Tibial artery (tissue), 4 donors: Measurements from ENCODE around the gene RFPL2.

Experiments used
- DNase-seq, 2 donors: peaks; one replicate each; pipeline ENCODE4 v3.0.0-alpha.2; 2019
- H3K27ac ChIP-seq, 2 donors: fragments of 200-600 bp; sonication (generic) in 1 of 2; 1 replicate in 1 of 2; 2 replicates in 1 of 2; pipeline ENCODE4 v1.5.1; 2018 to 2019; ENCODE audit warnings: mild to moderate bottlenecking in 1 of 2
- H3K27me3 ChIP-seq, 2 donors: fragments of 200-600 bp; sonication (generic) in 1 of 2; one replicate each; pipeline versions ENCODE4 v1.5.1 to v1.6.0; 2016 to 2019
- H3K36me3 ChIP-seq, 3 donors: fragments of 200-600 bp; sonication (generic) in 2 of 3; one replicate each; pipeline ENCODE4 v1.5.1; 2016 to 2019; ENCODE audit warnings: mild to moderate bottlenecking in 2 of 3
- H3K4me1 ChIP-seq, 4 donors: fragments of 200-600 bp; sonication (generic) in 2 of 4; 1 replicate in 3 of 4; 2 replicates in 1 of 4; pipeline ENCODE4 v1.5.1; 2016 to 2019
- H3K4me3 ChIP-seq, 2 donors: fragments of 200-600 bp; sonication (generic) in 1 of 2; 1 replicate in 1 of 2; 2 replicates in 1 of 2; pipeline ENCODE4 v1.5.1; 2018 to 2019; ENCODE audit warnings: mild to moderate bottlenecking in 2 of 2
- H3K9me3 ChIP-seq, 3 donors: fragments of 200-600 bp; sonication (generic) in 1 of 3; one replicate each; pipeline ENCODE4 v1.5.1; 2016 to 2019
- intact Hi-C: fragments of 100-400 bp; cut with DNase I; formaldehyde crosslinking; loops from one replicate; pipeline ENCODE4 v1.15.0; 2023; ENCODE audit warnings: low total_unique reads
- TF ChIP-seq, protein P1 (sequence below), 2 experiments: fragments of 200-600 bp in 1 of 2; fragments of 450-650 bp in 1 of 2; IDR thresholded peaks; one replicate each; pipeline ENCODE4 v1.5.1; 2017 to 2019; ENCODE audit warnings: antibody characterized with exemption in 2 of 2, mild to moderate bottlenecking in 1 of 2, moderate library complexity in 1 of 2

The RFPL2 gene

DNA sequence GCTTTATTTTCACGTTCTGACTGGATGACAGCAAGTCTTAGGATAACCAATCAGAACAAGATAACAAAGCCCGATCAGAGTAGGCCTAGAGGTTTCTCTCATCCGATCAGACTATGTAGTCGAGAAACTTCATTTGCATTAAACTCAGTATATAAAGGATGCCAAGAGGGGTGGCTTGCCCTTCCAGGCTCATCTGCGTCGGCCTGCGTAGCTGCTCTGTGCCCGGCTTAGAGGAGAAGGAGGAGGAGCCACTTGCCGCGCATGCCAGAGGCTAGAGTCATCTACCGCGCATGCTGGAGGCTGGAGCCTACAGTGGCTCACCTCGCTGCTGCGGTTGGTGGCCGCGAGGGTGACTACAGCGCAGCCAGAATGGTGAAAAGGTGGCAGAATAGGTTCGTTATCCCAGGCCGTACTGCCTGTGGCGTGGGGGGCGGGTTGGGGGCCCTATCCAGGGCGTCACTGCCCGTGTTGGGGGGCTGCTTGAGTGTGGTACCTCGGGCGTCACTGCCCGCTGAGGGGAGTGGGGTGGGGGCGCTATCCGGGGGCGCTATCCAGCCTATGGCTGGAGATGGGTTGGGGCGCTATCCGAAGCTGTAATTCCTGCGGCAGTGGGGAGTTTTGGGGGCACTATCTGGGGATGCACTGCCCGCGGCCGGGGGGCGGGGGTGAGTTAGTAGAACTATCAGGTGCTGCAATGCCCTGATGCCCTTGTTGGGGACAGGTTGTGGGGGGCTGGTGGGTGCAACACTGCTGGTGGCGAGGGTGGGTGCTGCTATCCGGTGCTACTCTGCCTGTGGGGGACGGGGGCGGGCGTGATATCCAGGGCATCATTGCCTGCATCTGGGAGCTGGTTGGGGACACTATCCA lies at the start of gene RFPL2:
Gene RFPL2 (minus strand): TSS at position 218 of the 867 bp plus-strand sequence. CDS start 2,622 bp downstream, outside the sequence.
- DNase-seq, result no peak
- Histone ChIP-seq H3K4me1 (peaks cover 0 to 23% (median 2%) of the 10 kb centered on the region in 4 donors), H3K27ac (no peak within 1 kb of the TSS), H3K27me3 (peaks cover 0 to 47% of the 10 kb centered on the region in 2 donors), H3K36me3 (no peaks in the 10 kb centered on the region), H3K4me3 (peak within 1 kb of the TSS in 1 of 2 donors; percentile 4), H3K9me3 (no peaks in the 10 kb centered on the region)
- TF ChIP-seq, protein P1, sequence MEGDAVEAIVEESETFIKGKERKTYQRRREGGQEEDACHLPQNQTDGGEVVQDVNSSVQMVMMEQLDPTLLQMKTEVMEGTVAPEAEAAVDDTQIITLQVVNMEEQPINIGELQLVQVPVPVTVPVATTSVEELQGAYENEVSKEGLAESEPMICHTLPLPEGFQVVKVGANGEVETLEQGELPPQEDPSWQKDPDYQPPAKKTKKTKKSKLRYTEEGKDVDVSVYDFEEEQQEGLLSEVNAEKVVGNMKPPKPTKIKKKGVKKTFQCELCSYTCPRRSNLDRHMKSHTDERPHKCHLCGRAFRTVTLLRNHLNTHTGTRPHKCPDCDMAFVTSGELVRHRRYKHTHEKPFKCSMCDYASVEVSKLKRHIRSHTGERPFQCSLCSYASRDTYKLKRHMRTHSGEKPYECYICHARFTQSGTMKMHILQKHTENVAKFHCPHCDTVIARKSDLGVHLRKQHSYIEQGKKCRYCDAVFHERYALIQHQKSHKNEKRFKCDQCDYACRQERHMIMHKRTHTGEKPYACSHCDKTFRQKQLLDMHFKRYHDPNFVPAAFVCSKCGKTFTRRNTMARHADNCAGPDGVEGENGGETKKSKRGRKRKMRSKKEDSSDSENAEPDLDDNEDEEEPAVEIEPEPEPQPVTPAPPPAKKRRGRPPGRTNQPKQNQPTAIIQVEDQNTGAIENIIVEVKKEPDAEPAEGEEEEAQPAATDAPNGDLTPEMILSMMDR (IDR thresholded peaks at IDR 0.05), result no peak
- intact Hi-C loops, result no loop called here

DNA sequence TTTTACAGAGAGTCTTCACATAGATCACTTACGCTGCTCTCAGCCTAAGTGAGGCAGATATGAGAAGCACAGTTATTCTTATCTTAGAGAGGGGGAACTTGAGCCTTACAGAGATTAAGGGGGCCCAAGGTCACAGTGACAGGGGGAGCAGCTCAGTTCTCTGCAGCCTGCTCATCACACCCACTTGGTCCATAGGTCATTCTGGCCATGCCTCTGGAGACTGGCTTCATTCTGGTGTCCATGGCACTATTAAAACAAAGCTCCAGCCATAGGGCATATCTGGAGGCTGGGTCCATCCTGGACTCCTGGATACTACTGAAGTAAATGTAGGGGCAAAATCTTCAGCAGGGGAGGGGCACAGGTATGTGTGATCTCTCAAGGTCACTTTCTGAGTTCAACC lies 44.4 kb upstream of the RFPL2 start:
- Histone ChIP-seq H3K27me3 (peaks cover 0 to 15% of the 10 kb centered on the region in 2 donors), H3K9me3 (no peaks in the 10 kb centered on the region), H3K36me3 (no peaks in the 10 kb centered on the region), H3K4me3 (no peak overlapping the region), H3K27ac (no peak overlapping the region), H3K4me1 (no peaks in the 10 kb centered on the region)
- no peak for DNase-seq
- TF ChIP-seq, protein P1 (IDR thresholded peaks at IDR 0.05), result no peak
- intact Hi-C loops, result no loop called here

DNA sequence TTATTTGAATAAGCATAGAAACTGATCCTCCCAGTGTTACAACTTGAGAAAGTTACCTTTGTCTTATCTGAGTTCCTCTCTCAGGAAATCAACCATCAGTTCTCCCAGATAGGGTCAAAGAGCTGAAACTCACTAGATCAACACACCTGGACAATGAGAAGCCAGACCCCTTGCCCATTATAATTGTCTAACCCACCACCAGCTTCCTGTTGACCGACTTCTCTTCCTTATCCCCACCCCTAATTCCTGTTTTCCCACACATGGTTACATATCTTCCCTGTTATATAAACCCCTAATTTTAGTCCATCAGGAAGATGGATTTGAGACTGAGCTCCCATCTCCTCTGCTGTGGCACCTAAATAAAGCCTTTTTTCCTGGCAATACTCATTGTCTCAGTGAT lies 43.4 kb upstream of the RFPL2 start:
- intact Hi-C loops, result no loop called here
- Histone ChIP-seq H3K27ac (no peak overlapping the region), H3K27me3 (peaks cover 0 to 15% of the 10 kb centered on the region in 2 donors)

DNA sequence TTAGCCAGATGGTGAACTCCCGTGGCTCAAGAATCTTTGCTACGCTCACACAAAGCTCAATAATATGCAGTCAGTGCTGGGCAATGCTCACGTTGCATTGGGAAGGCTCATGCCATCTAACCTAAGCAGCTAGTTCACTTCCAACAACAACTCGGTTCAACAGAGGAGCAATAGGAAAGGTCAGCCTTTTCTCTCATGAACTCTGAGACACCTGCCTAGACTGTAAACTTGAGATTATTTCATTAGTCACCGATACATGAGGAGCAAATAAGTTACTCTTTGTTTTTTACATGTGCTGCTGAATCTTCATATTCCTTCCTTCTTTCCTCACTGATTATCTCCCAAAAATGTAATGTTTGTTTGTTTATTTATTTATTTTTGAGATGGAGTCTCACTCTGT lies 41.3 kb upstream of the RFPL2 start:
- no peaks in the 10 kb centered on the region for H3K4me1 ChIP-seq
- H3K36me3 ChIP-seq, result no peaks in the 10 kb centered on the region
- no peaks in the 10 kb centered on the region for H3K9me3 ChIP-seq
- no peak overlapping the region for H3K27ac ChIP-seq
- H3K4me3 ChIP-seq, result no peak overlapping the region
- TF ChIP-seq, protein P1 (IDR thresholded peaks at IDR 0.05), result no peak
- H3K27me3 ChIP-seq, result peaks cover 0 to 15% of the 10 kb centered on the region in 2 donors
- intact Hi-C loops, result no loop called here
- no peak for DNase-seq

More for the DNA sequence above, 43.4 kb upstream of the RFPL2 start:
- Histone ChIP-seq H3K9me3 (no peaks in the 10 kb centered on the region), H3K4me3 (no peak overlapping the region), H3K4me1 (no peaks in the 10 kb centered on the region), H3K36me3 (no peaks in the 10 kb centered on the region)
- TF ChIP-seq, protein P1 (IDR thresholded peaks at IDR 0.05), result no peak
- DNase-seq, result no peak

DNA sequence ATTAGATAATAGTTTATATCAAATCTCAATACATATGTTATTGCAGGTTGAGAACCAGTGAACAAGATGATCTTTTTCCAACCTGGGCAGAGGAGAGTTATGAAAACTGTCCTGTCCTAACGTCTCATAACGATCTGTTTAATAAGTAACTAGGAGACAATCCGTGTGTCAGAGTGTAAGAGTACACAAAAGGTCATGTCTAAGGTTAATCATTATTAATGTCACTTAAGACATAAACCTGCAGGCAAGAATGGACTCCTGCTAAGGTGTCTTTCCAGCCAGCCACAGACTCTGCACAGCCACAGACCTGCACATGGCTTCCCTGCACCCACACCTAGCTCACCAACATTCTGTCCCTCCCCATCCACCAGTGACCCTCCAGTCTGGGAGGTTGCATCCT lies 40.2 kb upstream of the RFPL2 start:
- DNase-seq, result no peak
- no peaks in the 10 kb centered on the region for H3K9me3 ChIP-seq
- H3K4me1 ChIP-seq, result no peaks in the 10 kb centered on the region
- H3K36me3 ChIP-seq, result no peaks in the 10 kb centered on the region
- H3K4me3 ChIP-seq, result no peak overlapping the region
- peaks cover 0 to 15% of the 10 kb centered on the region in 2 donors for H3K27me3 ChIP-seq
- TF ChIP-seq, protein P1 (IDR thresholded peaks at IDR 0.05), result no peak
- intact Hi-C loops, result no loop called here
- no peak overlapping the region for H3K27ac ChIP-seq
